ENCODE results near the gene EXOSC2.
A peak's percentile ranks its signal among the peaks of the same experiment; 100 is the strongest.

EXOSC2 gene

DNA sequence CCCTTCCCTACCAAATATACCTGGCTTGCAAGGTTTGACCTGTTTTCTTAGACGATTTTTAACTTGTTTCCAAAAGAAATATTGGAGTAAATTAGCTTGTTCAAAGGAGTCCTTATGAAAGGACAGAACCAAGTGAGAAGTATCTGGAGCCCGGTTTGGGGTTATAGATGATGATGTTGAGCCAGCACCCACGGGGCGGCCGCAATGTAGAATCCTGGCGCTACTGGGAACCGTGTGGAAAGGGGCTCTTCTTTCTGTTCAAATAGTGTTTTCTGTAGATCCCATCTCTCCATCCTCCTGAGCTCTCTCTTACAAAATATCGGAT, 517 bp upstream of the EXOSC2 start:
- TF ChIP-seq, protein P1, sequence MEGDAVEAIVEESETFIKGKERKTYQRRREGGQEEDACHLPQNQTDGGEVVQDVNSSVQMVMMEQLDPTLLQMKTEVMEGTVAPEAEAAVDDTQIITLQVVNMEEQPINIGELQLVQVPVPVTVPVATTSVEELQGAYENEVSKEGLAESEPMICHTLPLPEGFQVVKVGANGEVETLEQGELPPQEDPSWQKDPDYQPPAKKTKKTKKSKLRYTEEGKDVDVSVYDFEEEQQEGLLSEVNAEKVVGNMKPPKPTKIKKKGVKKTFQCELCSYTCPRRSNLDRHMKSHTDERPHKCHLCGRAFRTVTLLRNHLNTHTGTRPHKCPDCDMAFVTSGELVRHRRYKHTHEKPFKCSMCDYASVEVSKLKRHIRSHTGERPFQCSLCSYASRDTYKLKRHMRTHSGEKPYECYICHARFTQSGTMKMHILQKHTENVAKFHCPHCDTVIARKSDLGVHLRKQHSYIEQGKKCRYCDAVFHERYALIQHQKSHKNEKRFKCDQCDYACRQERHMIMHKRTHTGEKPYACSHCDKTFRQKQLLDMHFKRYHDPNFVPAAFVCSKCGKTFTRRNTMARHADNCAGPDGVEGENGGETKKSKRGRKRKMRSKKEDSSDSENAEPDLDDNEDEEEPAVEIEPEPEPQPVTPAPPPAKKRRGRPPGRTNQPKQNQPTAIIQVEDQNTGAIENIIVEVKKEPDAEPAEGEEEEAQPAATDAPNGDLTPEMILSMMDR (IDR thresholded peaks at IDR 0.05): no peak

DNA sequence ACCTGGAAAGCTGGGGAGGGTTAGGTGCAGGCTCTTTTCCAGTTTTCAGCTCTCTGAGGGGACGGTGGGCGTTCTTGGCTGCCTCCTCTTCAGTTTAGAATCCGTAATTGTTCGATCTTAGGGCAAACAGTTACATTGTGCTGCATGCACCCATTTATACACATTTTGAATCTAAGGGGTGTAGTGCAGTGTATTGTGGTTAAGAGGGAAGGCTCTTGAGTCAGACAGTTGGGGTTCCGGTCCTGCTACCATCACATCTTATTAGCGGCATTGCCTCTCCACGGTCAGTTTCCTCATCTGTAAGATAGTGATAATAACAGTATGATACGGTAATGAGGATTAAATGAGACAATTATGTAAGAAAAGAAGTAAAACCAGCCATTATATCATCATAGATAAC, 625 bp downstream of the EXOSC2 start:
- TF ChIP-seq, protein P1 (IDR thresholded peaks at IDR 0.05): no peak

DNA sequence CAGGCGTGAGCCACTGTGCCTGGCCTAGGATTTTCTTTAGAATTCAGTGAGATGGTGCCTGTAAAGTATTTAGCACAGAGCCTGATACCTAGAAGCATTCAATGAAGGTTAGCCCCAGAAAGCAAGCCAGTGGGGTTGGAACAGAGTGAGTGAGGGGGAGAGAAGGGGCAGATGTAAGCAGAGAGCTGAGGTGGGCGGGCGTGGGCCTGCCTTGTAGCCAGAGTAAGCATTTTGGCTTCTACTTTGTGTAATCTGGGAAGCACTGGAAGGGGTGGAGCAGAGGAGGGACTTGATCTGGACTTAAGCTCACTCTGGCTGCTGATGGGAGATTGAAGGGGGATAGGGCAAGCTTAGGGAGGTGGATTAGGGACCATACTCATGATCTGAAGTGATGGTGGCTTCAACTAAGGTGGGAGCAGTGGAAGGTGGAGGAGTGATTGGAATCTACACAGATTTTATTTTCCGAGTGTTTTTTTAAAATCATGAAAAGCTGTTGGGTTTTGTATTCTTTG, 2.6 kb downstream of the EXOSC2 start:
- TF ChIP-seq, protein P1 (IDR thresholded peaks at IDR 0.05): no peak

DNA sequence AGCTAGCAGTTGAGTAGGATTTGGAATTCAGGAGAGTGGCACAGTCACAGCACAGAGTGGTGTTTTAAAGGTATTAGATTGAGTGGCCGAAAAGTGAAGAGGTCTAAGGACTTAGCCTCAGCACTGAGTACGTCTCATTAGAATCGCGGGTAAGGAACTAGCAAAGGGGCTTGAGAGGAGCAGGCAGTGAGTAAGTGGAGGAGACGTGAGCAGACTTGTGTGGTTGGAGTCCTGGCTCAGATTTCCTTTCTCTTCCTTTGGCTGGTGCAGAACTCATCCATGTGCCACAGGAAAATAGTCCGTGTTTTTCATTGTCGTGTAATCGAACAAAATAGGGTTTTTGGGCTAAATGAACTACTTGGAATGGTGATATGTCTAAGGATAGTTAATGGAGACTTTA, 3.4 kb downstream of the EXOSC2 start:
- TF ChIP-seq, protein P1 (IDR thresholded peaks at IDR 0.05): no peak

DNA sequence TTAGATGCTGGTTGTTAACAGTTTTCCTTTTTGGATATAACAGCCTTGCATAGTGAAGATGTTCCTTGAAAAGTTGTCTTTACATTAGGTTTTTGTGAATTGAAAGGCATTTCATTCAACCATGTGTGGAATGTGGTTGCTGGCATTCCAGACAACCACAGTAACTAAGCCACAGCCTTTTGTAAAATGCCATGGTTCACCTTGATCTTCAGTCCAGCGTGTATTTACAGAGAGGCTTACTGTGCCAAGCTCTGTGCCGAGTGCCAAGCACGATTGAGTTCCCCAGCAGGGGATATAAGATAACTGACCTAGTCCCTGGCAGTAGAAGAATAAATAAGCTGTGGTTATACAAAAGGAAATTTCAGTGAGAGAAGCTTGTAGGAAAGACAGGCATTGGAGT, 4.9 kb downstream of the EXOSC2 start:
- TF ChIP-seq, protein P1 (IDR thresholded peaks at IDR 0.05): no peak

DNA sequence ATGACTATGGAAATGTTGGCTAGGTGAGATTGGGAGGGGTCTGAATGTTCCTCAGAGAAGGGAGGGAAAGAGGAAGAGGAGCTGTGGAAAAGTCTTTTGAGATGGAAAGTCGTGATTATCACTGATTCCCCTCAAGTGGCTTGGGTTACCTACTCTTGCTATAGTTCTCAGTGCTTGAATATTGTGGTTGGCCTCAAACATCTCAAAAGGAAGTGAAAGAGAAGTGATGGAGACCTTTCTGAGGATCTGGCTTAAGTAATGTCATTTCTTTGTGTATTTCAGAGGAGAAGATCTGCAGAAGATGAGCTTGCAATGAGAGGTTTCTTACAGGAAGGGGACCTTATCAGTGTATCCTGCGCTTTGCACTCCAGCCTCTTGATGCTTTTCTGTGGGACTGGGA, 5.5 kb downstream of the EXOSC2 start:
- TF ChIP-seq, protein P1 (IDR thresholded peaks at IDR 0.05): no peak

DNA sequence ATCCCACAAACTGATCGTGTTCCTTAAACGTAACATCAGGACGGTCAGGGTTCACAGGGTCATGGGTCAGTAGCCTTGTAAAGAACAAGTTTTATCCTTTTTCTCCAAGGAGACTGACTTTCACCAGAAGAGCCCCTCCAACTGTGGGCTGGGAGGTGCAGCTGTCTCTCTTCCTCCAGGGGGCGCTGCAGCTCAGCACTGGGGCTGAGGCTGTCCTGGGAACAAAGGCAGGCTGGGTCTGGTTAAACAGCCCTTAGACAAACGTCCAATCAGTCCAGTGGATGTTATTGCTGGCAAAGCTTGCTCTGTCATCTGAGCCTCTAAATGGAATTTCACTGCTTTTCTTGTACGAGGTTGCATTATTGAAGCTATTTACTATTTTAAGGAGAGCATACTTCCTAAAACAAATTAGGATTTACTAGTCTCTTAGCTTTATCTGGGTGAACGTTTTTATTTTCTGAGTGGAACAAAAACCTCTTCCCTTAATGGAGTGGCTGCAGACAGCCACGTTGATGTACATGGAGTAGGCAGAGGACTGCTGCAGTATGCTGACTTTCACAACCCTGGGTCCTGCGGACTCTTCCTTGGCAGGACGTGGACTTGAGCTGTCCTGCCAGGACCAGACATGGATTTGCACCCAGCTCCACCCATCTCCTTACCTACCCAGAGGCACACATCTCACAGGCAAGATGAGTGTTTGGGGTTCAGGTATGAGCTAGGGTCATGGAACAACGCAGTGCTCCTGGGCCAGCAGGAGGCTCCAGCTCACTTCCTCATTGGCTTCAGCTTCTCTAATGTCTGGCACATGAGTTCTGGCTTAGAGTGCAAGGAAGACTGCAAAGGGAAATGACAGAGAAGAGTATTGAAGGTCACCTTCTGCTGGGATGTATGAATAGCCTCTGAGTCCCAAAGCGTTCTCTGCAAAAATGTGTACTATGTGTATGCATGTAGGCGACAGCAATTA, 7.8 kb downstream of the EXOSC2 start:
- TF ChIP-seq, protein P1 (IDR thresholded peaks at IDR 0.05): peak; percentile 99
